22Rv1 (cell line): ENCODE data around the gene PTPRJ.

Experiments used
- CTCF ChIP-seq: fragments of 450-650 bp; IDR thresholded peaks from 2 replicates; pipeline ENCODE4 v1.5.1; 2017; ENCODE audit warnings: mild to moderate bottlenecking
- ZFX ChIP-seq: fragments of 450-650 bp; IDR thresholded peaks from 2 replicates; pipeline ENCODE4 v1.6.1; 2017; ENCODE audit warnings: antibody characterized with exemption, borderline replicate concordance

- TF ChIP-seq CTCF (no peak), ZFX (no peak)
These were observed 26.1 kb downstream of the PTPRJ start for GRCh38 chr11:48006301-48006992.
